Measurements from ENCODE around the gene KPNB1. TPM values are rescaled to one million over a fixed set of nuclear protein-coding genes. Genes with fewer than 3 reads are reported as not detected.
A peak's percentile ranks its signal among the peaks of the same experiment; 100 is the strongest.

The KPNB1 gene
- total RNA-seq, 2 experiments from 2014 or later = 232 to 453 TPM

GRCh38 chr17:47698749-47699535 lies 49.2 kb downstream of the KPNB1 start:
- TF ChIP-seq CTCF (conservative IDR thresholded peaks at IDR 0.05; ENCODE audit: low read length) (peak; percentile 97), EZH2phosphoT487 (IDR thresholded peaks at IDR 0.05; ENCODE audit: borderline replicate concordance, low read depth, low read length) (no peak)
- no peaks in the 10 kb centered on the region for H4K20me1 ChIP-seq (ENCODE audit: insufficient read depth, low read length)
- ChIA-PET CTCF (ENCODE audit: unreplicated experiment) (no interaction called here), POLR2A (no interaction called here)
- peak; percentile 66 for DNase-seq (ENCODE audit: low spot score)
- no peaks in the 10 kb centered on the region for H3K9me2 ChIP-seq (ENCODE audit: insufficient read depth, low read length)
- no peak overlapping the region for H3K27ac ChIP-seq (ENCODE audit: low read depth, low read length, poor library complexity, severe bottlenecking)
- no peak overlapping the region for H3K4me3 ChIP-seq (ENCODE audit: low read depth, low read length, poor library complexity, severe bottlenecking)
- H3K79me2 ChIP-seq (ENCODE audit: insufficient read depth, low read depth, low read length) = no peaks in the 10 kb centered on the region
- BruUV-seq (replicated peaks) = no TSS peak
- H3K9me3 ChIP-seq (ENCODE audit: low read length) = no peaks in the 10 kb centered on the region
- intact Hi-C loops (cut with micrococcal nuclease; ENCODE audit: unreplicated experiment) = loop anchor here (1.0 kb wide), 2 partner anchors 43 to 103 kb away; no protein-coding TSS in a partner anchor
- H3K36me3 ChIP-seq (ENCODE audit: insufficient read depth, low read length) = 0 out of 2 replicates have a peak, but pooled peaks cover 7% of the 10 kb centered on the region
- H3K4me2 ChIP-seq (ENCODE audit: low read length) = no peak overlapping the region
- peaks cover 24% of the 10 kb centered on the region for H3K4me1 ChIP-seq (ENCODE audit: insufficient read depth, low read length, poor library complexity, severe bottlenecking)
- H2AFZ ChIP-seq (ENCODE audit: low read length) = no peak overlapping the region

- Histone ChIP-seq H3K4me3 (ENCODE audit: low read depth, low read length, poor library complexity, severe bottlenecking) (no peak overlapping the region), H3K27ac (ENCODE audit: low read depth, low read length, poor library complexity, severe bottlenecking) (no peak overlapping the region), H3K9me2 (ENCODE audit: insufficient read depth, low read length) (no peaks in the 10 kb centered on the region), H3K79me2 (ENCODE audit: insufficient read depth, low read depth, low read length) (no peaks in the 10 kb centered on the region), H3K4me1 (ENCODE audit: insufficient read depth, low read length, poor library complexity, severe bottlenecking) (peaks cover 29% of the 10 kb centered on the region), H3K36me3 (ENCODE audit: insufficient read depth, low read length) (0 out of 2 replicates have a peak, but pooled peaks cover 7% of the 10 kb centered on the region), H4K20me1 (ENCODE audit: insufficient read depth, low read length) (no peaks in the 10 kb centered on the region), H3K4me2 (ENCODE audit: low read length) (no peak overlapping the region), H3K9me3 (ENCODE audit: low read length) (no peaks in the 10 kb centered on the region), H2AFZ (ENCODE audit: low read length) (no peak overlapping the region)
- CTCF ChIA-PET (ENCODE audit: unreplicated experiment) = no interaction called here
- POLR2A ChIA-PET = interaction anchor here (0.9 kb wide), 1 partner anchor 50 kb away, joined by 9 read pairs; no protein-coding TSS in a partner anchor
- BruUV-seq (replicated peaks) = no TSS peak
- no peak for TF ChIP-seq CTCF (conservative IDR thresholded peaks at IDR 0.05; ENCODE audit: low read length)
- TF ChIP-seq EZH2phosphoT487 (IDR thresholded peaks at IDR 0.05; ENCODE audit: borderline replicate concordance, low read depth, low read length) = no peak
- intact Hi-C loops (cut with micrococcal nuclease; ENCODE audit: unreplicated experiment) = loop anchor here (1.0 kb wide), 2 partner anchors 43 to 103 kb away; no protein-coding TSS in a partner anchor
- DNase-seq (ENCODE audit: low spot score) = no peak
Observed at GRCh38 chr17:47699536-47699840, 49.8 kb downstream of the KPNB1 start.
